HG03045 (cell line): ENCODE data around the gene DUOXA2.

Source experiments
- ATAC-seq: cut with Tn5 transposase; IDR thresholded peaks from one replicate; pipeline ENCODE4 v1.9.1; 2021; ENCODE audit warnings: mild to moderate bottlenecking, moderate library complexity; ENCODE audit not compliant: unreplicated experiment

Gene DUOXA2

DNA sequence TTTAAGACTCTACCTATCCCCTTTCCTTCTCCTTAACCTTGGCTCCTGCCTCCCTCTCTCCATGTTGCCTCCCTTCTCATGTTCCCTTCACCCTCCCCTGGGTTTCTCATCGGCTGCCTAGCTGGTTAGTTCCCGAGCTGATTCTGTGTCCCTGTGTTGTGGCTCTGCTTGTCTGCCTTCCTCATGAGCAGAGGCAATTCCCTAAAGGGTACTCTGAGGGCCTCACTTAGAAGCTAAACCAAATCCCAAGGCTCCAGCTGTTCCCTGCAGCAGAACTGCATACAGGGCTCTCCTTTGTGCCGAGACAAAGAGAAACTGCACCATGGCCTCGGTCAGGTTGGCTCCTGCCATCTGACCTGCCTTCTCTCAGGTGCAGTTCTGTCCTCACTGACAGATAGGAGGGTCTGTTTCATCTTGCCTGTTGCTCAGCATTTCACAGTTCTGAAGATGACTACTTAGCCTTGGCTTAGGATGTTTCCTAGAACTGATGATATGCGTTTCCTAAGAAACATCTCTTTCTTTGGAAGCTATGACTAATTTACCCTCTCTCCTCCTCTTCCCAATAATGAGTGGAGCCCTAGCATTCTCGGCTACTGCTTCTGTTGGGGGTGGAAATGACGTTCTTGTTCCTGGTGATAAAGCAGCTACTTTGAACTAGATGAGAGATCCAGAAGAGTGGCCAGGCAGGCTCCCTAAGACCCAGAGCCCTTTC, 42.8 kb downstream of the DUOXA2 start:
- ATAC-seq, result no peak

DNA sequence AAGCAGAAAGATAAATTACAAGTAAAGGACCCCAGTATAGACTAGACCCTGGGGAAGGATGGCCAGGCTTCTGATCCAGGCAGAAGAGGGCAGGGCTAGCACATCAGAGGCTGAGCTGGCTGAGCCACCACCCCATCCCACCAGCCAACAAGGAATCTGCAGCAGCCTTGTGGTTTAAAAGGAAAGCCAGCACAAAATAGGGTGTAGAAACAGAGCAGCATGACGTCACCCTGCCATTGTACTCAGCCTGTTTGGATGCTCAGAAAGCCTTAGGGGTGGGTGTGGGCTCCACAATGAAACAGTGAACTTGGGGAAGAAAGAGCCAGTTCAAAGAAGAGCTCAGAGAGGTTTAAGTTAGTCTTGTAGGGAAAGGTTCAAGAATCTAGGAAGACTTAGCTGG, 43.8 kb downstream of the DUOXA2 start:
- no peak for ATAC-seq

DNA sequence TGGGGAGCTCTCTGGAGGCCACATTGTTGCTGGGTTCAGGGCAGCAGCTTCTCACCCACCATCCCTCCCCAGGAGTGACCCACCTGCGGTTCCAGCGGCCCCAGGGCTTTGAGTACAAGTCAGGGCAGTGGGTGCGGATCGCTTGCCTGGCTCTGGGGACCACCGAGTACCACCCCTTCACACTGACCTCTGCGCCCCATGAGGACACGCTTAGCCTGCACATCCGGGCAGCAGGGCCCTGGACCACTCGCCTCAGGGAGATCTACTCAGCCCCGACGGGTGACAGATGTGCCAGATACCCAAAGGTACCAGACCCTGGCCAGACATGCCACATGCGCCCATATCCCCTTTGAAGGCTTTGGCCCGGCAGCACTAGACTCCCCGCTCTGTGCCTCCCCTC, 47.5 kb downstream of the DUOXA2 start:
- ATAC-seq, result no peak

GRCh38 chr15:45162771-45163507, 48.8 kb downstream of the DUOXA2 start:
- ATAC-seq, result no peak

- no peak for ATAC-seq
Observed at GRCh38 chr15:45163508-45163856, 49.4 kb downstream of the DUOXA2 start.

DNA sequence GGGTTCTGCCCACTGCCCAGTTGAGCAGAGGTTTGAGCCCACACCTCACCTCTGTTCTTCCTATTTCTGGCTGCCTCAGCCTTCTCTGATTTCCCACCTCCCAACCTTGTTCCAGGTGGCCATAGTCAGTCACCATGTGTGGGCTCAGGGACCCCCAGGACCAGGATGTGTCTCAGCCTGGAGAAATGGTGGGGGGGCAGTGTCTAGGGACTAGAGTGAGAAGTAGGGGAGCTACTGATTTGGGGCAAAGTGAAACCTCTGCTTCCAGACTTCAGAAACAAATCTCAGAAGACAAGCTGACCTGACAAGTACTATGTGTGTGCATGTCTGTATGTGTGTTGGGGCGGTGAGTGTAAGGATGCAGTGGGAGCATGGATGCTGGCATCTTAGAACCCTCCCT, 50.8 kb downstream of the DUOXA2 start:
- no peak for ATAC-seq

GRCh38 chr15:45165536-45165935, 51.4 kb downstream of the DUOXA2 start:
- ATAC-seq, result no peak

GRCh38 chr15:45166834-45167630, 52.9 kb downstream of the DUOXA2 start:
- ATAC-seq, result peak; percentile 92

GRCh38 chr15:45167631-45168205, 53.6 kb downstream of the DUOXA2 start:
- ATAC-seq, result no peak
